ENCODE measurements around the gene CORO2A.

The CORO2A gene

DNA sequence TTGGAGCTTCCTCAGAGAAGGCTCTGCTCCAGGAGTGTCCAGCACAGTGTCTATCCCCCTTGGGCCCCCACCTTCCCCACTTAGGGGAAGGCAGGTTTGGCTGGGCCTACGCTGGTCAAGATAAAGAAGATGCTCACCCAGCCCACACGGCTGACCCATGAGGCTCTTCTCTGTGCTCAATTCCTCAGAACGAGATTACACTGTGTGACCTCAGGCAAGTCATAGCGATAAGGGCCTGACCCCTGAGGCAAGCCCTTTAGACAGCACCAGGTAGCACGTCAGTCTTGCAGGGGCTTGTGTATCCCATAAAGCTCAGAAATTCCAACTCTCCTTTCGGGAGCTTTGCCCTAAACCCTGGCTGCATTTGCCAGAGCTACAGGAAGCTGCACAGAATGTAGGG is 32.6 kb downstream of the CORO2A start:
- TF ChIP-seq, protein P1, sequence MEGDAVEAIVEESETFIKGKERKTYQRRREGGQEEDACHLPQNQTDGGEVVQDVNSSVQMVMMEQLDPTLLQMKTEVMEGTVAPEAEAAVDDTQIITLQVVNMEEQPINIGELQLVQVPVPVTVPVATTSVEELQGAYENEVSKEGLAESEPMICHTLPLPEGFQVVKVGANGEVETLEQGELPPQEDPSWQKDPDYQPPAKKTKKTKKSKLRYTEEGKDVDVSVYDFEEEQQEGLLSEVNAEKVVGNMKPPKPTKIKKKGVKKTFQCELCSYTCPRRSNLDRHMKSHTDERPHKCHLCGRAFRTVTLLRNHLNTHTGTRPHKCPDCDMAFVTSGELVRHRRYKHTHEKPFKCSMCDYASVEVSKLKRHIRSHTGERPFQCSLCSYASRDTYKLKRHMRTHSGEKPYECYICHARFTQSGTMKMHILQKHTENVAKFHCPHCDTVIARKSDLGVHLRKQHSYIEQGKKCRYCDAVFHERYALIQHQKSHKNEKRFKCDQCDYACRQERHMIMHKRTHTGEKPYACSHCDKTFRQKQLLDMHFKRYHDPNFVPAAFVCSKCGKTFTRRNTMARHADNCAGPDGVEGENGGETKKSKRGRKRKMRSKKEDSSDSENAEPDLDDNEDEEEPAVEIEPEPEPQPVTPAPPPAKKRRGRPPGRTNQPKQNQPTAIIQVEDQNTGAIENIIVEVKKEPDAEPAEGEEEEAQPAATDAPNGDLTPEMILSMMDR (IDR thresholded peaks at IDR 0.05; ENCODE audit: borderline replicate concordance, control extremely low read depth, extremely low read depth, insufficient read depth, missing control alignments): no peak
- no peak for DNase-seq (ENCODE audit: low spot score)
- in situ Hi-C loops (cut with MboI; ENCODE audit: low sequenced_read_pairs, unreplicated experiment): no loop called here

DNA sequence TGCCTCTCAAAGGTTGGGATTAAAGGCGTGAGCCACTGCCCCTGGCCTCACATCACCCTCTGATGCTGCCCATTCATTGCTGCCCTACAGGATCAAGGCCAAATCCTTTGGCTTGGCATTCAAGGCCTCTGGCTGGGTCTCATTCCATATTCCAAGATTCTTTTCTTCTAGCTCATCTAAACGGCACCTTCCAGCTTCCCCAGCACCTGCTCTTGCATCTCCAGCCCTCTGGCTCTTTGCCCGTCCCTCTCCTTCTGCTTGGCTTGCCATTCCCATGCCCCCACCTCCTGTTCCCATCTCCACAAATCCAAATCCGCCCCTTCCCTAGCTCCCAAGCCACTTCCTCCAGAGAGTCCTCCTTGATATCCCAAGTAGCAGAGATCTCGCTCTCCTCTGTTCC is 33.1 kb downstream of the CORO2A start:
- TF ChIP-seq, protein P1 (IDR thresholded peaks at IDR 0.05; ENCODE audit: borderline replicate concordance, control extremely low read depth, extremely low read depth, insufficient read depth, missing control alignments): no peak
- DNase-seq (ENCODE audit: low spot score): no peak
- in situ Hi-C loops (cut with MboI; ENCODE audit: low sequenced_read_pairs, unreplicated experiment): no loop called here

DNA sequence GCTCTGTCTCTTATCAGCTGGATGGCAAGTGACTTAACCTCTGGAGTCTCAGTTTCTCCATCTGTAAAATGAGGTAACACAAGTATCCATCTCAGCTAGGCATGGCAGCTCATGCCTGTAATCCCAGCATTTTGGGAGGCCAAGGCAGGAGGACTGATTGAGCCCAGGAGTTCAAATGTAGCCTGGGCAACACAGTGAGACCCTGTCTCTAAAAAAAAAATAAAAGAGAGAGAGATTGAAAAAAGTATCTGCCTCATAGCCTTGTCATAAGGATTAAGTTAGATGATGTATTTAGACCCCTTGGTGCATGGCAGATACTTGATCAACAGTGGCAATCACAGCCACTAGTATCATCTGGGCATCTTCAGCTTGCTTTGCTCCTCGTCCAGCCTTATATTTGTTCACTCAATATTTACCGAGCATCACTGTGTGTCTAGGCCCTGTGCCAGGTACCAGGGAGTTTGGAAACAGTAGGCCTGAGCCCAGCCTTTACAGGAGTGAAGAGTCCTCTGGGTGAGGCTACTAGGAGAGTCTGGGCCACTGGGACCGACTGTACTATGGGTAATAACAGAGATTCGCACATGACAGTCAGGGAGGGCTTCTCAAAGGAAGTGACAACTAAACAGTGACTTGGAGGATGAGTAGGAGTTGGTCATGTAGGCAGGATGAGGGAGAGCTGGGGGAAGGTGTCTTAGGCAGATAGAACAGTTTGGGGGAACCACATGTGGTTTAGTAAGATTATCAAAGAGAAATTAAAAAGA is 34.2 kb downstream of the CORO2A start:
- in situ Hi-C loops (cut with MboI; ENCODE audit: low sequenced_read_pairs, unreplicated experiment): no loop called here
- TF ChIP-seq, protein P1 (IDR thresholded peaks at IDR 0.05; ENCODE audit: borderline replicate concordance, control extremely low read depth, extremely low read depth, insufficient read depth, missing control alignments): no peak
- DNase-seq (ENCODE audit: low spot score): no peak

DNA sequence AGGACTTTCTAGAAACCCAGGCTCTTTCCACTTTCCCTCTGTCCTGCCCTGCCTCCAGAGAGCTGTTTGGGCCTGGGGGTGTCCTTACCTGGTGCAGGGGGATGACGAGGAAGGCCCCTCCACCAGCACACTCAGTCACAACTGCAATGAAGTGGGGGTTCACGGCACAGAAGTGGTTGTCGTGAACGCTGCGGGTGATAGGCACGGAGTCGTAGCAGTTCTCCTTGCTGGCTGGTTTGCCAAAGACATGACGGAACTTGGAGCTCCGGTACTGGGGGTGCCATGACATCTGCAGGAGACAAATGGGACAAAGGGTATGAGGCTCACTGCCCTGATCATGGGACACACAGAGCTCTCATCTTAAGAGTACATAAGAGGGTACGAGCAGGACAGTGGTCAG is 35.1 kb downstream of the CORO2A start:
- in situ Hi-C loops (cut with MboI; ENCODE audit: low sequenced_read_pairs, unreplicated experiment): no loop called here
- TF ChIP-seq, protein P1 (IDR thresholded peaks at IDR 0.05; ENCODE audit: borderline replicate concordance, control extremely low read depth, extremely low read depth, insufficient read depth, missing control alignments): no peak
- no peak for DNase-seq (ENCODE audit: low spot score)

DNA sequence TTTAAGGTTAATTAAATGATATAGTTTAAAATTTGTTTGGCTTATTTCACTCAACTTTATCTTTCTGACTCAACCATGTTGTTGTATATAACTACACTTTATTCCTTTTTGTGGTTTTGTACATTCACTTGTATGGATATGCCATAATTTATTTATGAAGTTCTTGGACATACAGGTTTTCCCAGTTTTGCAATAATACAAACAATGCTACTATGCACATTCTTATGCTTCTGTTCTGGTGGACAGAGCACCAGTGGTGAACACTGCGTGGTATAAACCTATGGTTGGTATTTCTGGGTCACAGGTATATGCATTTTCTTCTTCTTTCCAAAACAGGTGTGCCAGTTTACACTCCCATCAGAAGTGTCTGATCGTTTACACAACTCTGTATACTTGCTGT is 37.8 kb downstream of the CORO2A start:
- TF ChIP-seq, protein P1 (IDR thresholded peaks at IDR 0.05; ENCODE audit: borderline replicate concordance, control extremely low read depth, extremely low read depth, insufficient read depth, missing control alignments): no peak
- in situ Hi-C loops (cut with MboI; ENCODE audit: low sequenced_read_pairs, unreplicated experiment): no loop called here
- no peak for DNase-seq (ENCODE audit: low spot score)

DNA sequence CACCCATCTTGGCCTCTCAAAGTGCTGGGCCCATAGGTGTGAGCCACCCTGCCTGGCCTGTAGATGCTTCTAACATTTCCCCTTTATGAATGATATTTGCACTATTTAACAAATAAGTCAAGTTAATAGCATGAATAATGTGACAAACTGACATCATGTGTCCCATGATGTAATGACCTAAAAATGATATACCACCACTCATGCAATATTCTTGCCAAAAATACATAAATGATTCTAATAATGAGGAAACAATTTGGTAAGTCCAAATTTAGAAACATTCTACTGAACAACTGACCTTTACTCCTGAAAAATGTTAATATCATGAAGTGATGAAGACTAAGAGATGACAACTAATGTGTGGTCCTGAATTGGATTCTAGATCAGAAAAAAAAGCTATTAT is 39.9 kb downstream of the CORO2A start:
- in situ Hi-C loops (cut with MboI; ENCODE audit: low sequenced_read_pairs, unreplicated experiment): no loop called here
- no peak for DNase-seq (ENCODE audit: low spot score)
- TF ChIP-seq, protein P1 (IDR thresholded peaks at IDR 0.05; ENCODE audit: borderline replicate concordance, control extremely low read depth, extremely low read depth, insufficient read depth, missing control alignments): no peak

Data from GM13976 (cell line).